HG03558 (cell line): ENCODE data around the gene COLEC12.

Source experiments
- ATAC-seq: cut with Tn5 transposase; IDR thresholded peaks from one replicate; pipeline ENCODE4 v1.9.1; 2021; ENCODE audit warnings: moderate number of reproducible peaks; ENCODE audit not compliant: unreplicated experiment; ENCODE audit errors: extremely low read depth

Gene COLEC12

GRCh38 chr18:476251-476664, 24.2 kb downstream of the COLEC12 start:
- no peak for ATAC-seq

GRCh38 chr18:475202-476031, 25.1 kb downstream of the COLEC12 start:
- ATAC-seq, result no peak

- no peak for ATAC-seq
Measured at GRCh38 chr18:474416-474815, 26.1 kb downstream of the COLEC12 start.

- ATAC-seq, result no peak
Measured at GRCh38 chr18:473802-474201, 26.7 kb downstream of the COLEC12 start.

- no peak for ATAC-seq
Measured at GRCh38 chr18:471716-472115, 28.8 kb downstream of the COLEC12 start.

- ATAC-seq, result no peak
Measured at GRCh38 chr18:470661-471501, 29.6 kb downstream of the COLEC12 start.

GRCh38 chr18:468955-469790, 31.3 kb downstream of the COLEC12 start:
- no peak for ATAC-seq

- no peak for ATAC-seq
Measured at GRCh38 chr18:463827-464541, 36.5 kb downstream of the COLEC12 start.

GRCh38 chr18:463403-463802, 37.1 kb downstream of the COLEC12 start:
- no peak for ATAC-seq

GRCh38 chr18:461762-462161, 38.7 kb downstream of the COLEC12 start:
- ATAC-seq, result no peak

- no peak for ATAC-seq
Measured at GRCh38 chr18:460791-461190, 39.7 kb downstream of the COLEC12 start.

GRCh38 chr18:459814-460593, 40.5 kb downstream of the COLEC12 start:
- ATAC-seq, result no peak

GRCh38 chr18:457521-458412, 42.7 kb downstream of the COLEC12 start:
- ATAC-seq, result no peak

- no peak for ATAC-seq
Measured at GRCh38 chr18:457140-457519, 43.4 kb downstream of the COLEC12 start.

- ATAC-seq, result no peak
Measured at GRCh38 chr18:456361-457139, 44.0 kb downstream of the COLEC12 start.

- no peak for ATAC-seq
Measured at GRCh38 chr18:453400-453799, 47.1 kb downstream of the COLEC12 start.

- ATAC-seq, result no peak
Measured at GRCh38 chr18:452816-453215, 47.7 kb downstream of the COLEC12 start.
